ENCODE data around the gene POLR3H.

- TF ChIP-seq TAF1 (IDR thresholded peaks at IDR 0.05; ENCODE audit: low read depth) (no peak), EP300 (conservative IDR thresholded peaks at IDR 0.05; ENCODE audit: poor library complexity, severe bottlenecking) (no peak)
Observed at GRCh38 chr22:41579297-41579996, 35.2 kb upstream of the POLR3H start.

All from neural cell (in vitro differentiated cells).